ENCODE data around the gene TRIM27. TPM values are rescaled to one million over a fixed set of nuclear protein-coding genes. Genes with fewer than 3 reads are reported as not detected.

TRIM27 gene
- polyA plus RNA-seq, 1 donor from 2014 or later: 79.7 TPM

- H3K27ac ChIP-seq (ENCODE audit: low read length): no peak overlapping the region
- H4K20me1 ChIP-seq (ENCODE audit: insufficient read depth): no peaks in the 10 kb centered on the region
- no peaks in the 10 kb centered on the region for H3K36me3 ChIP-seq (ENCODE audit: insufficient read depth, low read length)
- H3F3A ChIP-seq (ENCODE audit: insufficient read depth, low read length, poor library complexity, severe bottlenecking): no peaks in the 10 kb centered on the region
- no peaks in the 10 kb centered on the region for H3K9me2 ChIP-seq (ENCODE audit: insufficient read depth, low read length)
- H3K4me2 ChIP-seq (ENCODE audit: low read length): no peak overlapping the region
- H3K79me2 ChIP-seq (replicated peaks; ENCODE audit: insufficient read depth, low read length): no peaks in the 10 kb centered on the region
- TF ChIP-seq SMC3 (conservative IDR thresholded peaks at IDR 0.05; ENCODE audit: poor library complexity): no peak
- no peak for TF ChIP-seq CTCF (IDR thresholded peaks at IDR 0.05; ENCODE audit: poor library complexity, severe bottlenecking)
- TF ChIP-seq, protein P1, sequence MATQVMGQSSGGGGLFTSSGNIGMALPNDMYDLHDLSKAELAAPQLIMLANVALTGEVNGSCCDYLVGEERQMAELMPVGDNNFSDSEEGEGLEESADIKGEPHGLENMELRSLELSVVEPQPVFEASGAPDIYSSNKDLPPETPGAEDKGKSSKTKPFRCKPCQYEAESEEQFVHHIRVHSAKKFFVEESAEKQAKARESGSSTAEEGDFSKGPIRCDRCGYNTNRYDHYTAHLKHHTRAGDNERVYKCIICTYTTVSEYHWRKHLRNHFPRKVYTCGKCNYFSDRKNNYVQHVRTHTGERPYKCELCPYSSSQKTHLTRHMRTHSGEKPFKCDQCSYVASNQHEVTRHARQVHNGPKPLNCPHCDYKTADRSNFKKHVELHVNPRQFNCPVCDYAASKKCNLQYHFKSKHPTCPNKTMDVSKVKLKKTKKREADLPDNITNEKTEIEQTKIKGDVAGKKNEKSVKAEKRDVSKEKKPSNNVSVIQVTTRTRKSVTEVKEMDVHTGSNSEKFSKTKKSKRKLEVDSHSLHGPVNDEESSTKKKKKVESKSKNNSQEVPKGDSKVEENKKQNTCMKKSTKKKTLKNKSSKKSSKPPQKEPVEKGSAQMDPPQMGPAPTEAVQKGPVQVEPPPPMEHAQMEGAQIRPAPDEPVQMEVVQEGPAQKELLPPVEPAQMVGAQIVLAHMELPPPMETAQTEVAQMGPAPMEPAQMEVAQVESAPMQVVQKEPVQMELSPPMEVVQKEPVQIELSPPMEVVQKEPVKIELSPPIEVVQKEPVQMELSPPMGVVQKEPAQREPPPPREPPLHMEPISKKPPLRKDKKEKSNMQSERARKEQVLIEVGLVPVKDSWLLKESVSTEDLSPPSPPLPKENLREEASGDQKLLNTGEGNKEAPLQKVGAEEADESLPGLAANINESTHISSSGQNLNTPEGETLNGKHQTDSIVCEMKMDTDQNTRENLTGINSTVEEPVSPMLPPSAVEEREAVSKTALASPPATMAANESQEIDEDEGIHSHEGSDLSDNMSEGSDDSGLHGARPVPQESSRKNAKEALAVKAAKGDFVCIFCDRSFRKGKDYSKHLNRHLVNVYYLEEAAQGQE (IDR thresholded peaks at IDR 0.05; ENCODE audit: borderline replicate concordance): no peak
- TF ChIP-seq EP300 (conservative IDR thresholded peaks at IDR 0.05; ENCODE audit: poor library complexity, severe bottlenecking): no peak
- TF ChIP-seq RAD21 (conservative IDR thresholded peaks at IDR 0.05): no peak
- no peak for TF ChIP-seq EZH2 (IDR thresholded peaks at IDR 0.05; ENCODE audit: borderline replicate concordance, insufficient read depth, low read length, poor library complexity, severe bottlenecking)
- no peak for TF ChIP-seq MXI1 (conservative IDR thresholded peaks at IDR 0.05; ENCODE audit: poor library complexity, severe bottlenecking)
- no peak for TF ChIP-seq TAF1 (IDR thresholded peaks at IDR 0.05; ENCODE audit: low read depth)
- no peaks in the 10 kb centered on the region for H3K9me3 ChIP-seq (ENCODE audit: low read length)
- no peak overlapping the region for H2AFZ ChIP-seq (ENCODE audit: low read depth, low read length)
- H3K27me3 ChIP-seq (ENCODE audit: insufficient read depth, low read depth, low read length): no peaks in the 10 kb centered on the region
- H3K4me3 ChIP-seq (ENCODE audit: low read length): no peak overlapping the region
- H3K9ac ChIP-seq (ENCODE audit: low read length): no peak overlapping the region
These were observed 45.3 kb upstream of the TRIM27 start for GRCh38 chr6:28969129-28969528.

DNA sequence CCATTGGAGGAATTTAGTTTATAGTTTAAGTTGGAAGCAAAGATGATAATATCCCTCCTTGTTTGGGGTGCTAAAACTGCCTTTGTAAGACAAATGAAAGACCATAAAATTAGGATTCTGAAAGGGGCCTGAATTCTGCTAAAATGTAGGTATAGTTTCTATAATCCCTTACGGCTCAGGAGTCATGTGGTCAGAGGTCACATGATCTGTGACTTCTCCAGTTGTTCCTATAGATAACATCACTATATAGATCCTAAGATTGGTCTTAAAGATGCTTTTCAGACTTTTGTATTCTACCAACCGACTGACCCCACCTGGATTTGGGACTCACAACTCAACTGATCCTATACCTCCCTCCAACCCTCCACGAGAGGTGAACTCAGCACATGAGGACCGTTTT, 44.7 kb upstream of the TRIM27 start:
- no peaks in the 10 kb centered on the region for H3K27me3 ChIP-seq (ENCODE audit: insufficient read depth, low read depth, low read length)
- TF ChIP-seq CTCF (IDR thresholded peaks at IDR 0.05; ENCODE audit: poor library complexity, severe bottlenecking): no peak
- no peak for TF ChIP-seq MXI1 (conservative IDR thresholded peaks at IDR 0.05; ENCODE audit: poor library complexity, severe bottlenecking)
- no peak for TF ChIP-seq SMC3 (conservative IDR thresholded peaks at IDR 0.05; ENCODE audit: poor library complexity)
- no peak for TF ChIP-seq EZH2 (IDR thresholded peaks at IDR 0.05; ENCODE audit: borderline replicate concordance, insufficient read depth, low read length, poor library complexity, severe bottlenecking)
- TF ChIP-seq RAD21 (conservative IDR thresholded peaks at IDR 0.05): no peak
- TF ChIP-seq, protein P1 (IDR thresholded peaks at IDR 0.05; ENCODE audit: borderline replicate concordance): no peak
- TF ChIP-seq POLR2AphosphoS5 (IDR thresholded peaks at IDR 0.05): no peak
- TF ChIP-seq EP300 (conservative IDR thresholded peaks at IDR 0.05; ENCODE audit: poor library complexity, severe bottlenecking): no peak
- TF ChIP-seq TAF1 (IDR thresholded peaks at IDR 0.05; ENCODE audit: low read depth): no peak
- no peak overlapping the region for H3K9ac ChIP-seq (ENCODE audit: low read length)
- H3K9me3 ChIP-seq (ENCODE audit: low read length): no peaks in the 10 kb centered on the region
- no peaks in the 10 kb centered on the region for H3F3A ChIP-seq (ENCODE audit: insufficient read depth, low read length, poor library complexity, severe bottlenecking)
- no peaks in the 10 kb centered on the region for H3K36me3 ChIP-seq (ENCODE audit: insufficient read depth, low read length)
- H3K27ac ChIP-seq (ENCODE audit: low read length): no peak overlapping the region
- H2AFZ ChIP-seq (ENCODE audit: low read depth, low read length): no peak overlapping the region
- H3K9me2 ChIP-seq (ENCODE audit: insufficient read depth, low read length): no peaks in the 10 kb centered on the region
- no peaks in the 10 kb centered on the region for H4K20me1 ChIP-seq (ENCODE audit: insufficient read depth)
- H3K79me2 ChIP-seq (replicated peaks; ENCODE audit: insufficient read depth, low read length): no peaks in the 10 kb centered on the region
- no peak overlapping the region for H3K4me2 ChIP-seq (ENCODE audit: low read length)
- H3K4me3 ChIP-seq (ENCODE audit: low read length): no peak overlapping the region
